PFSK-1 (cell line): Measurements from ENCODE around the gene PRDX3.

Source experiments
- FOXP2 ChIP-seq: optimal IDR thresholded peaks from 2 replicates; pipeline ENCODE3; 2011; ENCODE audit warnings: borderline replicate concordance, control low read depth, inconsistent platforms; ENCODE audit not compliant: insufficient read depth; ENCODE audit errors: extremely low read length, extremely low read depth
- POLR2AphosphoS5 ChIP-seq: IDR thresholded peaks from 2 replicates; pipeline ENCODE4 v1.6.1; 2012; ENCODE audit warnings: low read depth, mild to moderate bottlenecking, control low read depth, low read length, moderate library complexity
- SIN3A ChIP-seq: IDR thresholded peaks from 2 replicates; pipeline ENCODE4 v1.6.1; 2012; ENCODE audit warnings: mild to moderate bottlenecking, low read length, moderate library complexity, borderline replicate concordance; ENCODE audit not compliant: insufficient read depth
- TAF1 ChIP-seq: IDR thresholded peaks from 2 replicates; pipeline ENCODE4 v1.6.1; 2012; ENCODE audit warnings: low read length, control low read depth, borderline replicate concordance; ENCODE audit not compliant: insufficient read depth
- TF ChIP-seq, protein P1 (sequence below), 2 experiments: IDR thresholded peaks; 2 replicates each; pipeline versions ENCODE4 v1.6.1 to v1.8.0; 2011 to 2012; ENCODE audit warnings: low read depth in 2 of 2, low read length in 2 of 2, control low read depth in 1 of 2, inconsistent platforms in 1 of 2, mild to moderate bottlenecking in 1 of 2, moderate library complexity in 1 of 2; ENCODE audit not compliant: insufficient read depth in 1 of 2

DNA sequence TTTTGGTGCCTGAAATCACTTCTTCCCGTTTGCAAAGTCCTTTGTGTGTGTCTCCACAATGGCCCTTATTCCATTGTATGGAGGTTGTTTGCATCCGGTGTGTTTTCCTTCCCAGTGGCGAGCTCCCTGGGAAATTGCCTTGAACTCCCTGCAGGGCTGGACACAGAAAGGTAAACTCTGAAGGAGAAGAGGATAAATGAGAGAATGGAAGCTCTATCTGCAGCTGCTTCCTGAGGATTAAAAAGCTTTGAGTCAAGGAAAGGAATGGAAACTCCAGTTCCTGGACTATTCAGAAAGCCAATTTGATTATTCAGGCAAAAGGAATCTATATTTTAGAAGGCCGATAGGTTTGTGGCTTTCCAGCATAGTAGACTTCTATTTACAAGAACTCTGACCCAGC is 24.4 kb upstream of the PRDX3 start:
- TF ChIP-seq SIN3A (no peak), POLR2AphosphoS5 (no peak), TAF1 (no peak), FOXP2 (no peak)
- TF ChIP-seq, protein P1, sequence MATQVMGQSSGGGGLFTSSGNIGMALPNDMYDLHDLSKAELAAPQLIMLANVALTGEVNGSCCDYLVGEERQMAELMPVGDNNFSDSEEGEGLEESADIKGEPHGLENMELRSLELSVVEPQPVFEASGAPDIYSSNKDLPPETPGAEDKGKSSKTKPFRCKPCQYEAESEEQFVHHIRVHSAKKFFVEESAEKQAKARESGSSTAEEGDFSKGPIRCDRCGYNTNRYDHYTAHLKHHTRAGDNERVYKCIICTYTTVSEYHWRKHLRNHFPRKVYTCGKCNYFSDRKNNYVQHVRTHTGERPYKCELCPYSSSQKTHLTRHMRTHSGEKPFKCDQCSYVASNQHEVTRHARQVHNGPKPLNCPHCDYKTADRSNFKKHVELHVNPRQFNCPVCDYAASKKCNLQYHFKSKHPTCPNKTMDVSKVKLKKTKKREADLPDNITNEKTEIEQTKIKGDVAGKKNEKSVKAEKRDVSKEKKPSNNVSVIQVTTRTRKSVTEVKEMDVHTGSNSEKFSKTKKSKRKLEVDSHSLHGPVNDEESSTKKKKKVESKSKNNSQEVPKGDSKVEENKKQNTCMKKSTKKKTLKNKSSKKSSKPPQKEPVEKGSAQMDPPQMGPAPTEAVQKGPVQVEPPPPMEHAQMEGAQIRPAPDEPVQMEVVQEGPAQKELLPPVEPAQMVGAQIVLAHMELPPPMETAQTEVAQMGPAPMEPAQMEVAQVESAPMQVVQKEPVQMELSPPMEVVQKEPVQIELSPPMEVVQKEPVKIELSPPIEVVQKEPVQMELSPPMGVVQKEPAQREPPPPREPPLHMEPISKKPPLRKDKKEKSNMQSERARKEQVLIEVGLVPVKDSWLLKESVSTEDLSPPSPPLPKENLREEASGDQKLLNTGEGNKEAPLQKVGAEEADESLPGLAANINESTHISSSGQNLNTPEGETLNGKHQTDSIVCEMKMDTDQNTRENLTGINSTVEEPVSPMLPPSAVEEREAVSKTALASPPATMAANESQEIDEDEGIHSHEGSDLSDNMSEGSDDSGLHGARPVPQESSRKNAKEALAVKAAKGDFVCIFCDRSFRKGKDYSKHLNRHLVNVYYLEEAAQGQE (IDR thresholded peaks at IDR 0.05; ENCODE audit: insufficient read depth in 1 of 2, low read depth in 2 of 2, low read length in 2 of 2), result no peak
